Esophagus squamous epithelium (tissue), 5 donors: Measurements from ENCODE around the gene KRTAP5-5. TPM values are rescaled to one million over a fixed set of nuclear protein-coding genes. Genes with fewer than 3 reads are reported as not detected.
"Not testable (repeated sequence)": the region's sequence is repeated elsewhere in the genome, so short reads cannot be mapped to it uniquely, and the experiment has no call there.

Experiments
- DNase-seq: peaks from one replicate; lab custom pipeline; 2025; lab: John Stamatoyannopoulos, UW
- H3K27ac ChIP-seq, 4 donors: fragments of 200-600 bp; sonication (generic); one replicate each; pipeline ENCODE4 v1.5.1; 2016 to 2019; ENCODE audit warnings: mild to moderate bottlenecking in 1 of 4
- H3K27me3 ChIP-seq, 4 donors: fragments of 200-600 bp; sonication (generic); 1 replicate in 3 of 4; 2 replicates in 1 of 4; pipeline versions ENCODE4 v1.5.1 to v1.6.0; 2017 to 2021; ENCODE audit warnings: antibody characterized with exemption in 1 of 4
- H3K36me3 ChIP-seq, 3 donors: fragments of 200-600 bp; sonication (generic); one replicate each; pipeline ENCODE4 v1.5.1; 2016 to 2019
- H3K4me1 ChIP-seq, 3 donors: fragments of 200-600 bp; sonication (generic); one replicate each; pipeline ENCODE4 v1.5.1; 2017 to 2019
- H3K4me3 ChIP-seq, 4 donors: fragments of 200-600 bp; sonication (generic); 1 replicate in 3 of 4; 2 replicates in 1 of 4; pipeline ENCODE4 v1.5.1; 2016 to 2019; ENCODE audit warnings: mild to moderate bottlenecking in 2 of 4, moderate library complexity in 1 of 4
- H3K9me3 ChIP-seq, 3 donors: fragments of 200-600 bp; sonication (generic); one replicate each; pipeline ENCODE4 v1.5.1; 2016 to 2019
- POLR2A ChIP-seq, 4 donors: fragments of 450-650 bp; IDR thresholded peaks; one replicate each; pipeline ENCODE4 v1.6.1; 2017; ENCODE audit warnings: antibody characterized with exemption in 4 of 4, mild to moderate bottlenecking in 4 of 4, moderate library complexity in 3 of 4
- WGBS, 2 donors: methylation state at CpG; one replicate each; pipeline ENCODE4 v1.1.5; 2018; 5-methylcytosine and 5-hydroxymethylcytosine counted together
- intact Hi-C: fragments of 100-400 bp; cut with DNase I; formaldehyde crosslinking; loops from one replicate; pipeline ENCODE4 v1.15.0; 2022
- total RNA-seq, 4 donors: library from RNA; depleted of rRNA; stranded (reverse); fragments of >200 nt; gene quantifications; one replicate each; pipeline ENCODE4 v1.1.0, GENCODE V29; 2016
- TF ChIP-seq, protein P1 (sequence below), 6 experiments: fragments of 450-650 bp in 4 of 6; fragments of 200-600 bp in 2 of 6; sonication (generic) in 2 of 6; IDR thresholded peaks; one replicate each; pipeline ENCODE4 v1.5.1; 2016 to 2019; ENCODE audit warnings: antibody characterized with exemption in 6 of 6, mild to moderate bottlenecking in 4 of 6, moderate library complexity in 4 of 6
- donor health status: DM: yes; HTN: yes; CAD: no.

KRTAP5-5 gene
- total RNA-seq, 4 donors from 2014 or later: not detected

DNA sequence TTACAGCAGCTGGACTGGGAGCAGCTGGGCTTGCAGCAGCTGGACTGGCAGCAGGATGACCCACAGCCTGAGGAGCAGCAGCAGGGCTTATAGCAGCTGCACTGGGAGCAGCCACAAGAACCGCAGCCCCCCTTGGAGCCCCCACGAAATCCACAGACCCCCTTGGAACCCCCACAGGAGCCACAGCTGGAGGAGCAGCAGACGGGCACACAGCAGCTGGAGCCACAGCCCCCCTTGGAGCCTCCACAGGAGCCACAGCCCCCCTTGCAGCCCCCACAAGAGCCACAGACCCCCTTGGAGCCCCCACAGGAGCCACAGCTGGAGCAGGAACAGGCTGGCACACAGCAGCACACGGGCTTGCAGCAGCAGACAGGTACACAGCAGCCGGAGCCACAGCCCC, 21.7 kb upstream of the KRTAP5-5 start:
- H3K36me3 ChIP-seq, DNase-seq, H3K9me3 ChIP-seq, H3K27ac ChIP-seq, H3K4me1 ChIP-seq, H3K4me3 ChIP-seq, intact Hi-C loops: not testable (repeated sequence)
- no CpG with 5 or more reads among the region's 5 CpGs for WGBS, 2 donors
- peaks cover 0 to 78% (median 0%) of the 10 kb centered on the region in 4 donors for H3K27me3 ChIP-seq

DNA sequence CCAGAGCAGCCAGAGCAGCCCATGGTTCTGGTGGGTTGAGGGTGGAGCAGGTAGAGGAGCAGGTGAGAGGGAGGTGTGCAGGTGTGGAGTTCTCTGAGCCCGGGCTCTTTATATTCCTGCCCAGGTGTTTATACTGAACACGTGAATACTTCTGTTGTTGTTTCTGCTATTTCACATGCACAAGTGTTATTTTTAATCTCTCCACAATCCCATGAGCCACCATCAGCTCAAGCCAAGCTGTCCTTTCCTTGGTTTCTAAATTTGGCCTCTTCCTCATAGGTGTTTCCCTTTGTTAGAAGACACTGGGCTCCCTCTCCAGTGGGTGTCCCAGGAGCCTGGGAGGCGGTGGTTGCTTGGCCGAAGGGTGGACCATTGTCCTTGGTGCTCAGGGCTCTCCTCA, 21.2 kb upstream of the KRTAP5-5 start, which contains the start of gene KRTAP5-3:
Gene KRTAP5-3 (minus strand): TSS at position 101 of the 400 bp plus-strand sequence. CDS start 78 bp downstream, at position 23.
- H3K9me3 ChIP-seq: no peaks in the 10 kb centered on the region
- 57 to 60% methylated on average over 4 of the region's 4 CpGs for WGBS, 2 donors
- no peak for DNase-seq
- no peak within 1 kb of the TSS for H3K4me3 ChIP-seq
- no peaks in the 10 kb centered on the region for H3K36me3 ChIP-seq
- H3K27ac ChIP-seq: no peak within 1 kb of the TSS
- H3K4me1 ChIP-seq: no peaks in the 10 kb centered on the region
- intact Hi-C loops: no loop called here
- peaks cover 0 to 78% (median 0%) of the 10 kb centered on the region in 4 donors for H3K27me3 ChIP-seq
- TF ChIP-seq, protein P1, sequence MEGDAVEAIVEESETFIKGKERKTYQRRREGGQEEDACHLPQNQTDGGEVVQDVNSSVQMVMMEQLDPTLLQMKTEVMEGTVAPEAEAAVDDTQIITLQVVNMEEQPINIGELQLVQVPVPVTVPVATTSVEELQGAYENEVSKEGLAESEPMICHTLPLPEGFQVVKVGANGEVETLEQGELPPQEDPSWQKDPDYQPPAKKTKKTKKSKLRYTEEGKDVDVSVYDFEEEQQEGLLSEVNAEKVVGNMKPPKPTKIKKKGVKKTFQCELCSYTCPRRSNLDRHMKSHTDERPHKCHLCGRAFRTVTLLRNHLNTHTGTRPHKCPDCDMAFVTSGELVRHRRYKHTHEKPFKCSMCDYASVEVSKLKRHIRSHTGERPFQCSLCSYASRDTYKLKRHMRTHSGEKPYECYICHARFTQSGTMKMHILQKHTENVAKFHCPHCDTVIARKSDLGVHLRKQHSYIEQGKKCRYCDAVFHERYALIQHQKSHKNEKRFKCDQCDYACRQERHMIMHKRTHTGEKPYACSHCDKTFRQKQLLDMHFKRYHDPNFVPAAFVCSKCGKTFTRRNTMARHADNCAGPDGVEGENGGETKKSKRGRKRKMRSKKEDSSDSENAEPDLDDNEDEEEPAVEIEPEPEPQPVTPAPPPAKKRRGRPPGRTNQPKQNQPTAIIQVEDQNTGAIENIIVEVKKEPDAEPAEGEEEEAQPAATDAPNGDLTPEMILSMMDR (IDR thresholded peaks at IDR 0.05): no peak
- TF ChIP-seq POLR2A (IDR thresholded peaks at IDR 0.05): no peak

DNA sequence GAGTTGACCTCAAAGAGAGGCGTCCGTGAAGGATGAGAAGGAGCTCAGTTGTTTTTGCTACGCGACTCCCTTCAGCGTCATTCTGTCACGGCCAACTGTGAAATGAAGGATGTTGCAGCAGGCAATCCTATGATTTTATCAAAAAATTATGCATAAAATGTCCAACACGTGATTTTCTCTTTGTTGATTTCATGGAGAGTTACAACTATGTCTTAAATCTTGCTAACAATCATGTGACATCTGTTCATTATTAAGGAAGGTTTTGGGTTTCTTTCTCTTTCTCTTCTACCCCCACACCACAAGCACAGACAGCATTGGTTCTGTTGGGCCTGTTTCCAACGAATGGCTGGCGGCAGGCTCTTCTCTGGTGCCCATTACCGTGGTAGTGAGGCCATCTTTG, 11.3 kb upstream of the KRTAP5-5 start:
- Histone ChIP-seq H3K27me3 (peaks cover 0 to 71% (median 0%) of the 10 kb centered on the region in 4 donors), H3K9me3 (no peaks in the 10 kb centered on the region), H3K4me1 (no peaks in the 10 kb centered on the region), H3K36me3 (no peaks in the 10 kb centered on the region), H3K4me3 (no peak overlapping the region), H3K27ac (no peak overlapping the region)
- no peak for TF ChIP-seq POLR2A (IDR thresholded peaks at IDR 0.05)
- TF ChIP-seq, protein P1 (IDR thresholded peaks at IDR 0.05): no peak
- WGBS, 2 donors: 68% methylated on average over 10 of the region's 10 CpGs
- no peak for DNase-seq
- intact Hi-C loops: no loop called here

DNA sequence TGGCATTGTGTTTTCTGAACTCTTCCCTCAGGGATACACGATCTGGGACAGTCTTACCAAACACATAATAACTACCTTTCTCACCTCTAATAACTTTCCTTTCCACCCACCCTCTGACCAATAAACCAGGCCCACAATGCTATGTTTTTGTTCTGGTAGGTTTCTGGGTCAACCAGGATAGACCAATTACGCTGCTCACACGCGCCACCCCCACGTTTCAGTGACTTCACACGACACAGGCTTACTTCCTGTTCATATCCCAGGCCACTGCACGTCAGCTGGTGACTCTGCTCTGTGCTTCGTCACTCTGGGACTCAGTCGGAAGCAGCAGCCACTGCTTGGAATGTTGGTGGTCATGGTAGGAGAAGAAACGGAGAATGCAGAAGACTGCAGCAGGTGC, 10.1 kb upstream of the KRTAP5-5 start:
- TF ChIP-seq POLR2A (IDR thresholded peaks at IDR 0.05): no peak
- TF ChIP-seq, protein P1 (IDR thresholded peaks at IDR 0.05): no peak
- Histone ChIP-seq H3K4me3 (no peak overlapping the region), H3K36me3 (no peaks in the 10 kb centered on the region), H3K27ac (no peak overlapping the region), H3K4me1 (no peaks in the 10 kb centered on the region), H3K27me3 (peaks cover 0 to 74% (median 0%) of the 10 kb centered on the region in 4 donors), H3K9me3 (no peaks in the 10 kb centered on the region)
- intact Hi-C loops: no loop called here
- DNase-seq: no peak
- 59 to 61% methylated on average over 6 to 10 of the region's 10 CpGs for WGBS, 2 donors

DNA sequence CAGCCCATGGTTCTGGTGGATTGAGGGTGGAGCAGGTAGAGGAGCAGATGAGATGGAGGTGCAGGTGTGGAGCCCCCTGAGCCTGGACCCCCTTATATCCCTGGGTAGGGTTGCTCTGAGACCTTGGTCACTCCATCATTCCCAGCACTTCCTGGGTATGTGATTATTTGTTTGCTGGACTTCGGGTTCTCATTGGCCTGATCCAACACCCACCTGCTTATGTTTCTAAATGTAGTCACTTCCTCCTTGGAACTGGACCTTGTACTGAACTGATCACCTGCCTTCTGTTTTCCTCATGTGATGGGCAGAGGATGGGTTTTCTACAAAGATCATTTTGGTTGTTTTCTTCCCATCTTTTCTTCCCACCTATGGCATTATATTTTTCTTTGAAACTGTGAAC, 7.5 kb upstream of the KRTAP5-5 start, which contains the start of gene KRTAP5-4:
Gene KRTAP5-4 (minus strand): TSS at position 53 of the 400 bp plus-strand sequence. CDS start 45 bp downstream, at position 8.
- no peak within 1 kb of the TSS for H3K27ac ChIP-seq
- TF ChIP-seq, protein P1 (IDR thresholded peaks at IDR 0.05): no peak
- no peak within 1 kb of the TSS for H3K4me3 ChIP-seq
- H3K36me3 ChIP-seq: no peaks in the 10 kb centered on the region
- H3K4me1 ChIP-seq: no peaks in the 10 kb centered on the region
- 47 to 54% methylated on average over 1 of the region's 1 CpG for WGBS, 2 donors
- H3K27me3 ChIP-seq: peaks cover 0 to 78% (median 1%) of the 10 kb centered on the region in 4 donors
- intact Hi-C loops: no loop called here
- DNase-seq: no peak
- H3K9me3 ChIP-seq: no peaks in the 10 kb centered on the region
